ENCODE results near the gene AOAH.

DNA sequence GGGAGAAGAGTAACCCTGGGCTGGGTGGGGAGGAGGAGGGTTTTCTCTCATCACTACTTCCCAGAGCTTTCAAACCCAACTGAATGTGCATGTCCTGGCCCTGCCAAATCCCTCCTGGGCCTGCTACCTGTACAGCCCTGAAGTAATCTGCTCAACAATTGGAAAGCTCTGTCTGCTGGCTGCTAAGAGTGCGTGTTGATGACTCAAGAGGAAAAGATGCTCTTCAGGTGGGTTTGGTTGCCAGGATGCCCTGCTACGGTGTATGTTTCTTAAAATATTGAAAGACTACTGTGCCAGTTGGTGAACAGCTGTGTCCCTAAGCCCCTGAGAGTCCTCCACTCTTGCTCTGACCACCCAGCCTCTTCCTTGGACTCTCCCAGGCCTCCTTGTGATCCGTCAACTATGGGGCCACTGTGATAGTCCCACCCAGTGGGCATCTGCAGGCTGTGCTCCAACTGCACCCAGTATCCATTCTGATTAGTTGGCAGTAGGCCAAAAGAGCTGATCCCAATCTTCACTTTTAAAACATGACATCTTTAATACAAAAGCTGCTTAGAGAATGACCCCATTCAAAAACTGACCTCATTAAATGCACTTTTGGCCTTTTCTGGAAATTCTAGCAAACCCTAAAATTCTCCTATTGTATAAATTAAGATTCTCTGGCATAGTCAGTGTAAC lies 85.6 kb downstream of the AOAH start:
- TF ChIP-seq RARB (CRISPR knock-in tag; IDR thresholded peaks at IDR 0.05) = no peak
- TF ChIP-seq ZFP3 (CRISPR knock-in tag; IDR thresholded peaks at IDR 0.05) = no peak
- no peak for TF ChIP-seq ARNTL (CRISPR knock-in tag; IDR thresholded peaks at IDR 0.05; ENCODE audit: borderline replicate concordance, low read depth)
- no peak for TF ChIP-seq SNAI2 (CRISPR knock-in tag; IDR thresholded peaks at IDR 0.05)
- no peak for TF ChIP-seq TOX (CRISPR knock-in tag; IDR thresholded peaks at IDR 0.05; ENCODE audit: borderline replicate concordance)
- TF ChIP-seq, protein P1, sequence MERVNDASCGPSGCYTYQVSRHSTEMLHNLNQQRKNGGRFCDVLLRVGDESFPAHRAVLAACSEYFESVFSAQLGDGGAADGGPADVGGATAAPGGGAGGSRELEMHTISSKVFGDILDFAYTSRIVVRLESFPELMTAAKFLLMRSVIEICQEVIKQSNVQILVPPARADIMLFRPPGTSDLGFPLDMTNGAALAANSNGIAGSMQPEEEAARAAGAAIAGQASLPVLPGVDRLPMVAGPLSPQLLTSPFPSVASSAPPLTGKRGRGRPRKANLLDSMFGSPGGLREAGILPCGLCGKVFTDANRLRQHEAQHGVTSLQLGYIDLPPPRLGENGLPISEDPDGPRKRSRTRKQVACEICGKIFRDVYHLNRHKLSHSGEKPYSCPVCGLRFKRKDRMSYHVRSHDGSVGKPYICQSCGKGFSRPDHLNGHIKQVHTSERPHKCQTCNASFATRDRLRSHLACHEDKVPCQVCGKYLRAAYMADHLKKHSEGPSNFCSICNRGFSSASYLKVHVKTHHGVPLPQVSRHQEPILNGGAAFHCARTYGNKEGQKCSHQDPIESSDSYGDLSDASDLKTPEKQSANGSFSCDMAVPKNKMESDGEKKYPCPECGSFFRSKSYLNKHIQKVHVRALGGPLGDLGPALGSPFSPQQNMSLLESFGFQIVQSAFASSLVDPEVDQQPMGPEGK (CRISPR knock-in tag; IDR thresholded peaks at IDR 0.05; ENCODE audit: borderline replicate concordance) = no peak
- TF ChIP-seq ZNF70 (CRISPR knock-in tag; IDR thresholded peaks at IDR 0.05) = no peak
- TF ChIP-seq, protein P2, sequence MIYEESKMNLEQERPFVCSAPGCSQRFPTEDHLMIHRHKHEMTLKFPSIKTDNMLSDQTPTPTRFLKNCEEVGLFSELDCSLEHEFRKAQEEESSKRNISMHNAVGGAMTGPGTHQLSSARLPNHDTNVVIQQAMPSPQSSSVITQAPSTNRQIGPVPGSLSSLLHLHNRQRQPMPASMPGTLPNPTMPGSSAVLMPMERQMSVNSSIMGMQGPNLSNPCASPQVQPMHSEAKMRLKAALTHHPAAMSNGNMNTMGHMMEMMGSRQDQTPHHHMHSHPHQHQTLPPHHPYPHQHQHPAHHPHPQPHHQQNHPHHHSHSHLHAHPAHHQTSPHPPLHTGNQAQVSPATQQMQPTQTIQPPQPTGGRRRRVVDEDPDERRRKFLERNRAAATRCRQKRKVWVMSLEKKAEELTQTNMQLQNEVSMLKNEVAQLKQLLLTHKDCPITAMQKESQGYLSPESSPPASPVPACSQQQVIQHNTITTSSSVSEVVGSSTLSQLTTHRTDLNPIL (CRISPR knock-in tag; IDR thresholded peaks at IDR 0.05; ENCODE audit: low read depth) = no peak
- TF ChIP-seq ZFP30 (CRISPR knock-in tag; IDR thresholded peaks at IDR 0.05) = no peak

Data from SK-N-SH treated with all-trans-retinoic acid at 6 μM for 48 hours (cell line).